ENCODE data around the gene DAB1.

DAB1 gene

DNA sequence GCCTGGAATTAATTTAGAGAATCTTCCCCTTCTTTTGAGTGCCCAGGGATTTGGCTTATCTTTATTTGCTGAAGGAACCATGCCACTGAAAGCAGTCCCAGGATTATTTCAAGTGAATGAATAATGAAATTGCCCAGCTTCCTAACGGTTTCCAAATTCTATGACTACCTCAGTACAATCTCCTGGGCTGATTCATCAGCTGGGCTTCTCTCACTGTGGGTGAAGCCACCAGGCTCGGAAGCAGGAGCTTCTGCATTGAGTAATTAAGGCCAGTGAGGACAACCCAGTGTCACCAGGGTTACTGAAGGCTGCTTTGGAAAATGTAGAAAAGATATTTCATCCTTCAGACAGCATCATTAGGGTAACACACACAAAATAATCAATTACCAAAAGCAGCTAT is 169.8 kb downstream of the DAB1 start:
- no peak for TF ChIP-seq CTCF (IDR thresholded peaks at IDR 0.05; ENCODE audit: low read depth, low read length)
- peak; percentile 0 to 9 for DNase-seq (ENCODE audit: low read depth in 2 of 2)
- no peak overlapping the region for H3K4me3 ChIP-seq (replicated peaks in 1 of 2; ENCODE audit: low read depth in 2 of 2, low read length in 2 of 2)

GRCh38 chr1:57252597-57253294 is 171.1 kb downstream of the DAB1 start:
- no peak for TF ChIP-seq CTCF (IDR thresholded peaks at IDR 0.05; ENCODE audit: low read depth, low read length)
- no peak overlapping the region for H3K4me3 ChIP-seq (replicated peaks in 1 of 2; ENCODE audit: low read depth in 2 of 2, low read length in 2 of 2)
- DNase-seq (ENCODE audit: low read depth in 2 of 2): no peak

- no peak overlapping the region for H3K4me3 ChIP-seq (replicated peaks in 1 of 2; ENCODE audit: low read depth in 2 of 2, low read length in 2 of 2)
- no peak for DNase-seq (ENCODE audit: low read depth in 2 of 2)
- no peak for TF ChIP-seq CTCF (IDR thresholded peaks at IDR 0.05; ENCODE audit: low read depth, low read length)
Measured at GRCh38 chr1:57250021-57250420, 173.8 kb downstream of the DAB1 start.

GRCh38 chr1:57249511-57249910 is 174.3 kb downstream of the DAB1 start:
- TF ChIP-seq CTCF (IDR thresholded peaks at IDR 0.05; ENCODE audit: low read depth, low read length): no peak
- DNase-seq (ENCODE audit: low read depth in 2 of 2): no peak
- no peak overlapping the region for H3K4me3 ChIP-seq (replicated peaks in 1 of 2; ENCODE audit: low read depth in 2 of 2, low read length in 2 of 2)

DNA sequence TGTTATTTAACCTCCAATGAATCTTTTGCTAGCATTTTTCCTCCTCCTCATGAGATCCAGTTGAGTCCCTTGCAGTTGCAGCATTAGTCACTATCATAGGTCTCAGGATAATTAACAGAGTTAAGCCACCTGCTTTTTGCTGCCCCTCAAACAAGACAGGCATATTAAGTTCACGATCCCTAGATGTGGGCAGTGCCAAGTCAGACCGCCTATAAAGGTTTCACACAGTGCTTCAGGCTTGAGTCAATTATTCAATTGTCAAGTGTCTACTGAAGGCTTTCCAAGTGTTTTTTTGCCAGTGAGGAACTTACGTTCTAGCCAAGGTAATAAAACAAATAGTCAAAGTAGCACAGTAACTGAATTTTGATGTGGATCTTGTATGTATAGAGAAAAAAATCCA is 175.0 kb downstream of the DAB1 start:
- H3K4me3 ChIP-seq (replicated peaks in 1 of 2; ENCODE audit: low read depth in 2 of 2, low read length in 2 of 2): no peak overlapping the region
- DNase-seq (ENCODE audit: low read depth in 2 of 2): no peak
- TF ChIP-seq CTCF (IDR thresholded peaks at IDR 0.05; ENCODE audit: low read depth, low read length): no peak

DNA sequence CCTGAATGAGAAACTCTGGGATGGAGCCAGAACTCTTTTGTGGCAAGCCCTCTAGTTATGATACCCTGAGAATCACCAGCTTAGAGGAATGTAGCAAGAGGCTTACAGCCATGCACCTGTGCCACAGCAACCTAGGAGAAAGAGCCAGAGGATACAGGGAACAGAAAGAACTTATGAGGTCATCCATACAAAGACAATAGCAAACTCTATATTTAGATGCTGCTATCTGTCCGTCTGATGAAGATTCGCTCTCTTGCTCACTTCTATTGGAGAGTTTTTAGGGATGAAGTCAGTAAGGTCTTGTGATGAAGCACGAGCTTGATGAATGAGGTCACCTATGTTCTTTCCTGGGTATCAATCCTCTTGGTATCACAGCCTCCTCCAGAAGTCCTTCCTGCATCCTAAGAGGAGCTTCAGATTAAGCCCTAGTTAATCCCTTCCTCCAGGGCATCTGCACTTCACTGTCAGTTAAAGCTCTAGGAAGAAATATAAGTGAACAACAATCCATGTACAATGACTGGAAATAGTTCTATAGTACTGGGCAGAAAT is 185.6 kb downstream of the DAB1 start:
- TF ChIP-seq CTCF (IDR thresholded peaks at IDR 0.05; ENCODE audit: low read depth, low read length): no peak
- DNase-seq (ENCODE audit: low read depth in 2 of 2): no peak
- H3K4me3 ChIP-seq (replicated peaks in 1 of 2; ENCODE audit: low read depth in 2 of 2, low read length in 2 of 2): no peak overlapping the region

Data from cardiac fibroblast (primary cell).